Amniotic stem cell (primary cell): Measurements from ENCODE around the gene CFAP43.

ENCODE experiments used
- DNase-seq: peaks from one replicate; lab custom pipeline; 2025; lab: John Stamatoyannopoulos, UW

CFAP43 gene

DNA sequence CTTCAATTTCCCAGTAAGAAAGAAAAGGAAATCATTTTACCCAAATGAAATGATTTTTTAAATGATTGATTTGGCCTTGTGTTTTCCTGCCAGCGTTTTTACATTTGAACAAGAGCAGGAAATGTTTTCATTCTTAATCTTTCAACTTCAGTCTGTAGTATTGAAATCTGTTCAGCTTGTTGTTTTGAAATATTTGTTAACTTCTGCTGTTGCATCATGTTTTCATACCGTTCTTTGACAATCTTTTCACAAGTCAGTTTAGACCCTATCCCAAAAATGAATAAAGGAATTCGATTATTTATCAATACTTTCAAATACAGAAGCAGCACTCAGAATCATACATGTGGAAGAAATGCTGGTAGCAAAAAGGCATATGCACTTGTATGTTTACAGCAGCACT lies 102.1 kb downstream of the CFAP43 start:
- no peak for DNase-seq

- no peak for DNase-seq
Measured at GRCh38 chr10:104128214-104128613, 104.0 kb downstream of the CFAP43 start.

GRCh38 chr10:104127411-104127810 lies 104.8 kb downstream of the CFAP43 start:
- no peak for DNase-seq

DNA sequence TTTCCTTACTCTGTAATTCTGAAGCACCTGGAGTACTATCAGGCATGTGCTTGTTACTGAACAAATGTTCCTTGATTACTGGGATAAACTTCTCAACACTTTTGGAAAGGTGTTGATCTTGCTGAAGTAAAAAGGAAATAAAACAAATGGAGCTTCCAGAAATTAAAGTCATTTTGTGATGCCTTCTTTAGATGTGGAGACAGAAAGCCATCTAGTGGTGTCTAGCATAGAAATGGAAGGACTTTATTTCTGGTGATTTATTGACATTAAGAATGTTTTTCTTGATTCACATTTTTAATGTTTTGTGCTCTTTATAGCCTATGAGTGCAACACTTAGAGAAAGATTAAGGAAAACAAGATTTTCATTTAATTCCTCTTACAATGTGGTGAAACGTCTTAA lies 108.8 kb downstream of the CFAP43 start:
- DNase-seq, result no peak

- DNase-seq, result no peak
Measured at GRCh38 chr10:104122225-104123107, 109.7 kb downstream of the CFAP43 start.

DNA sequence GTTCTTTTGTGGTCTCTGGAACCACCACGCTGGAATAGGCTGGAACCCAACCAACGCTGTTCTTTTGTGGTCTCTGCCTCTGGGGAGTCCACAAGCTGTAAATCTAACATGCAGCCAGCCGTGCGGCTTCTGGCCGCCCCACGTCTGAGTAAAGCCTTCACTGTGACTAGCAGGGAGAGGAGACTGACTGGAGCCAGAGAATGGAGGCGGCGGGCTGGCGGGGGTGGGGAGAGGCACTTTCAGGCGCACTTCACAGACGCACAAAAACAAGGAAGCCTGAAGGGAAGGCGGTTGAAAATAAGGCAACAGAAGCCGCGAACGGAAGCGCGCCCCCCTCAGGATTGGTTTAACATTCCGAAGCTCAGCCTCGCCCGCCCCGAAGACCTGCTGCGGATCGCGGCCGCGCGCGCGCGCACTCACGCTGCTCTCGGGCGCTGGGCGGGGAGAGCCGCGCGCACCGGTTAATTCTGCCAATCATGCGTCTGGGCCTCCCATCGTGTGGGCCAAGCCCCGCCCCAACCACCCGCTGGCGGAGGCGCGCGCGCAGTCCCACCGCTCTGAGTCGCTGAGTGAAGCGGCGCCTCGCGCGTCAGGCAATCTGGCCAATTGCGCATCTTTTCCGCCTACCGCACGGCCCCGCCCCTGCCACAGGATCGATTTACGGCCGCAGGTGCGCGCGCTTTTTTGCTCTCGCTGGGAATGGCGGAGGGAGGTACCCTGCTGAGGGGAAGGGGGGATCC lies 110.5 kb downstream of the CFAP43 start, which contains the start of gene SFR1:
Gene SFR1, plus strand, starts transcription at position 687 of the 740 bp plus-strand sequence. Its CDS starts 13 bp downstream, at position 700.
- DNase-seq, result peak; percentile 98

- DNase-seq, result peak; percentile 97
Measured at GRCh38 chr10:104120903-104121484, 111.2 kb downstream of the CFAP43 start.

DNA sequence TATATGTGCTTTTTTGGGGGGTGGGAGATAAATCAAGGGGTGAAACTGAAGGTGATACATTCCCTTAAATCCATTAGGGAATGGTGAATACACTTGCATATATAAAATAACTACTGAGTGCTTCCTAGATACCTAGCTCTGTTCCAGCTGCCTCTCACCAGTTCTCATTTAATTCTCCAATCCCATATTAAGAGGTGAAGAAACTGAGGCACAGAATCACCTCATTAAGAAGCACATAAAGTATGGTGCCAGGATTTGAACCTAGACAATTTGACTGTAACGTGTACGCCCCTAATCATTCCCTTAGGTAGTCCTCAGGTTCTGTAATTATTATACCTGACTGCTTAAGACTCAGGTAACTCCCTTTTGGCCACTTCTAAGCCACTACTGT lies 111.7 kb downstream of the CFAP43 start:
- no peak for DNase-seq

GRCh38 chr10:104119996-104120395 lies 112.2 kb downstream of the CFAP43 start:
- no peak for DNase-seq

DNA sequence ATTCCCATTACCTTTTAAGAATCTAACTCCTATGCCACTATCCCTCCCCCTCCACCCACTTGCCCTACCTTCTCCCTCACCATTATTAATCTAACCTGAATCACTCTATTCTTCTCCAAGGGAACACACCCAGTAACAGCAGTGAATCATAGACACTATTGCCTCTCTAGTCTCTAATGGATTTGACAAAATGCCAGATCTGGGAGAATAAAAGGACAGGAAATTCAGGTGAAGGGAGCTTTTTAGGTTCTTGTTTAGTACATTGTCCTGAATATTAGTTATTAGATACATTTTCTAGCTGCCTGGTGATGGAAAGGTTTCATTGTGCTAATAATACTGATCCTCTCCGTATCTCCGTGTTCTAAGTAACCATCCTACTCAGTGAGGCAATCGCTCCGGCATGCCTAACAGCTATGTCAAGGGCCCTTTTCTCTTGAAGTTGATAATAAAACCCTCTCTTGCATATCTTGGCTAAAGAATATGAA lies 114.3 kb downstream of the CFAP43 start:
- no peak for DNase-seq

- DNase-seq, result no peak
Measured at GRCh38 chr10:104113376-104113956, 118.7 kb downstream of the CFAP43 start.

DNA sequence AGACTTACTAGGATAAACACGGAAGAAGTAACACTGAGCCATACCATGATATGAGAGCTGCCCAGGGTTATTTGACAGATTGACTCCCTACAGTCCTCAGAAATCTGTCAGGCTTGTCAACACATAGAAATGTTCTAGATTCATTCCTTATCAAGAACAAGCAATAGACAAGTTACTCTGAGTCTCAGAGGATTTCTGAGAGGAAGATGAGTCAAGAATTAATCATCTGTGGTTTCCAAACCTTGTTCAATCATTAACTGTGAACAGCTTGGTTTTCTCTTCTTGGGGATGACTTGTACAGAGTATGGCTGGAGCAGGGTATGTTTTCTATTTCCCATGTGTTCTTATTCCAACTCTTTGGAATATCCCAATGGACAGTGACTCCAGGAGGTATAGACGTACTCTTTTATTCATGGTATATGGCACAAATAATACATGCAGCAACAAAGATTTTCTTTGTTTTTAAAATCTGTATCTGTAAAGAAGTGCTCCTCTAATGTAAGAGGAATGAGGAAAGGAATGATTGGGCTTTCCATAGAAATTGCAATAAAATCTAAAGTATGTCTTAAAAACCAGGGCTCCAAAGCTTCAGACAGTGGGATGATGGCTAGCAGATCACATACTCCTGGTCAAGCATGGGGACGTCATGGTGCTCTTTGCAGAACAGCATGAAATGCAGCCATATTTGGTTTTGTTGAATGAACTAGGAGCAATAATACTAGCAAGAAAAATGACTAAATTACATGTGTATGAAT lies 122.1 kb downstream of the CFAP43 start:
- DNase-seq, result no peak

- no peak for DNase-seq
Measured at GRCh38 chr10:104104926-104105325, 127.2 kb downstream of the CFAP43 start.

GRCh38 chr10:104104418-104104817 lies 127.7 kb downstream of the CFAP43 start:
- DNase-seq, result no peak

DNA sequence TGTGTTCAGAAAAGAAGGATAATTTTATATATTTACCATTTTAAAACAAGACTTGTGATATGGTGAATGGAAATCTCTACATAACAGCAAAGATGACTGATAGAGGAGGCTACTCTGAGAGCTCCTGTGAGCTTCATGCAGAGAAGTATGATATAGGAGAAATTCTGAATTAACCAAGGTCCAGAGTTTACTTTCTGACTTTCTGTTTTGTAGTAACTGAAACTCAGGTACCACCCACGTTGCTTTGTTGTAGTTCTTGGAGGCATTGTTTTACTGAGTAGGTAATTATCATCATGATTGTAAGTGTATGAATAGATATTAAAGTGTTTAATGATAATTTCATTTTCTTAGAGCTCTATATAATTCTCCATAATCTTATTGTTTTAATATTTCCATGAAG lies 128.2 kb downstream of the CFAP43 start:
- no peak for DNase-seq

GRCh38 chr10:104101902-104102301 lies 130.3 kb downstream of the CFAP43 start:
- DNase-seq, result no peak

DNA sequence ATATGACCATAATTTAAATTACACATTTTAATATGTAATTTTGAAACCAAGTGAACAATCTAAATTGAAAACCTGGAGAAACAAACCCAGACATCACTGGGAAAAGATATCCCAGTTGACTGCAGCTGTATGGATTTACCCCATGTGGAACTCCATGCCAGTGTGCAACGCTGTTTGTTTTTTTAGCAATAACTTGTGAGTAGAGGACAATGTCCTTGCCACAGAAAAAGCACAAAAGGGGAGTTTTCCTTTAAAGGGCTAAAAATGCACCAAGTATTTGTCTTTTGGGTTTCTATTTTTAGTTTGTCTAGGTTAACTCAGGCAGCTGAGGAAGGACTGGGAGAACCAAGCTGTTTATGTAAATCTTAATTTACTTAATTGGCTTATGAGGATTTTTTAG lies 131.4 kb downstream of the CFAP43 start:
- no peak for DNase-seq

- no peak for DNase-seq
Measured at GRCh38 chr10:104099941-104100340, 132.2 kb downstream of the CFAP43 start.

- no peak for DNase-seq
Measured at GRCh38 chr10:104099269-104099668, 132.9 kb downstream of the CFAP43 start.

GRCh38 chr10:104098358-104098925 lies 133.7 kb downstream of the CFAP43 start:
- no peak for DNase-seq

DNA sequence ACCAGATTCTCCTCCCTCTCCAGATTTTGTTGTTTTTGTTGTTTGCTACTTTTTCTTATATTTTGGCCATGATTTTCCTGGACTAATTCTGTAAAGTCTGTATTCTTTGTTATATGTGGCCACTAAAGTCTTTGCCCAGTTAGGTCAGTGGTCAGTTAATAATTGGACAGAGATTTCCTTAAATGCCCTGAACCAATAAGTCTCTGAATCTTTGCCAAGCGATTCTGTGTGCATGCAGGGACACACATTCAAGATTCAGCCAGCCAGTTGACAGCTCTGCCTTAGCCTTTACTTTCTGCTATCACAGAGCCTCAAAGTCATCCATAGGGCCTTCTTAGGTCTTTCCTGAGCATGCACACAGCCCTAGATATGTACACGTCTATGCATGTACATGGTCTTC lies 135.5 kb downstream of the CFAP43 start:
- no peak for DNase-seq
